Stimulated activated CD8-positive, alpha-beta memory T cell treated with anti-CD3 and anti-CD28 coated beads, Interleukin-4, amount 100 ng/mL, for 1 hour (primary cell): ENCODE measurements around the gene ENGASE.

ENCODE experiments used
- DNase-seq, 2 donors: peaks; one replicate each; pipeline ENCODE4 v3.0.0-alpha.2; 2020; ENCODE audit warnings: low read depth in 2 of 2, low spot score in 1 of 2

The ENGASE gene

DNA sequence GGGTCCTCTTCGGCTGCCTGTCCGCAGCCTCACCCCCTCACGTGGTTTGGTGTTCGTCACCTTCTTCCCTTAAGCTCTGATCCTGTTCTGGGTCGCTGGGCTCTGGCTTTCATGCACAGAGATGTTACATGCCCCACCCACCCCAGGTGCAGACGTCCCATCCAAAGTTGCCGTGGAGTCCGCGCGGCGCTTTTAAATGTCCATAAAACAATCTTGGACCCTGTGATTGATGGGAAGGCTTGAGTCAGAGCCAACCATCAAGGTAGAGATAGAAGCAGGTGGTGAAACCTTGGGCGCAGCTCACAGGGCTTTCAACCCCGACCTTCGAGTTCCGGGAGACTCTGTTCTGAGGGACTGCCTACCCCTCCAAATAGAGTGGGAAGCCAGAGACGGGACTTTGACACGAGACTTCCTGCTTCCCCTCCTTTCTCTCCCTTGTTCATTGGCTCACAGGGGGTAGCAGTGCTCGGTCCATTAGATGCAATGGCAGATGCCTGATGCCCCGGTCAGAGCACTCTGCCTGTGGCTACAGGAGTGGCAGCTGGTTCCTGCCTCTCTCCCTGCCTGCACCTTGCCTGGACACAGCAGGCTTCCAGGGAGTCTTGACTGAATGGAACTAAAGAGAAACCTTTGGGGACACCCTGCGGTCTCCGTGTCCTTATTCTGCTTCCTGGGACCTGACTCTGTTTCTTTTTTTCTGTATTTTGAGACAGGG lies 4.0 kb downstream of the ENGASE start:
- DNase-seq = no peak

DNA sequence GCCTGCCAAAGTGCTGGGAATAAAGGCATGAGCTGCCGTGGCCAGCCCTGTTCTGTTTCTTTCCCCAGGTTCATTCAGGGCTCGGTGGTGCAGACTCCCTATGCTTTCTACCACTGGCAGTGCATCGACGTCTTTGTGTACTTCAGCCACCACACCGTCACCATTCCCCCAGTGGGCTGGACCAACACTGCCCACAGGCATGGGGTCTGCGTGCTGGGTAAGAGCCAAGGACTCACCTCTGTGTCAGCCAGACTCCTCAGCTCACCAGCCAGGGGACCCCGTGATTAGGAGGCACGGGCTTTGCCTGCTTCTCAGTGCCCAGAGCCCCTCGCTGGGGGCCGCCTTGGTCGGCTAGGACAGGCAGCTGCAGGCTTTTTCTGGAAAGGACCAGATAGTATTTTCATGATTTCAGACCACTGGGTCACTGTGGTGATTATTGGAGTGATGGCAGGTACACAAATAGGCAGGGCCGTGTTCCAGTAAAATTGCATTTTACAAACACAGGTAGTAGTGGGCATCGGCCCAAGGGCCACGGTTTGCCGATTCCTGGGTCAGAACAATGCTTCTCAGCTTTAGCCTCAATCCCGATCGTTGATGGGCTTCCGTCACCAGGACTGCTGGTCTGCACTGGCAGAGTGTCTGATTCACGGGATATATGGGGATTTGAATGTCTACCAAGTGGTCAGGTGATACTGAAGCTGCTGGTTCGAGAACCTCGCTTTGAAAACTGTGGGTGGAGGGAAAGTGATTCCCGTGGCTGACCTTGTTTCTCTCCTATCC lies 5.0 kb downstream of the ENGASE start:
- no peak for DNase-seq

- no peak for DNase-seq
Measured at GRCh38 chr17:79080349-79080748, 5.7 kb downstream of the ENGASE start.

- DNase-seq = no peak
Measured at GRCh38 chr17:79080761-79081290, 6.2 kb downstream of the ENGASE start.

- no peak for DNase-seq
Measured at GRCh38 chr17:79081571-79082276, 7.1 kb downstream of the ENGASE start.

DNA sequence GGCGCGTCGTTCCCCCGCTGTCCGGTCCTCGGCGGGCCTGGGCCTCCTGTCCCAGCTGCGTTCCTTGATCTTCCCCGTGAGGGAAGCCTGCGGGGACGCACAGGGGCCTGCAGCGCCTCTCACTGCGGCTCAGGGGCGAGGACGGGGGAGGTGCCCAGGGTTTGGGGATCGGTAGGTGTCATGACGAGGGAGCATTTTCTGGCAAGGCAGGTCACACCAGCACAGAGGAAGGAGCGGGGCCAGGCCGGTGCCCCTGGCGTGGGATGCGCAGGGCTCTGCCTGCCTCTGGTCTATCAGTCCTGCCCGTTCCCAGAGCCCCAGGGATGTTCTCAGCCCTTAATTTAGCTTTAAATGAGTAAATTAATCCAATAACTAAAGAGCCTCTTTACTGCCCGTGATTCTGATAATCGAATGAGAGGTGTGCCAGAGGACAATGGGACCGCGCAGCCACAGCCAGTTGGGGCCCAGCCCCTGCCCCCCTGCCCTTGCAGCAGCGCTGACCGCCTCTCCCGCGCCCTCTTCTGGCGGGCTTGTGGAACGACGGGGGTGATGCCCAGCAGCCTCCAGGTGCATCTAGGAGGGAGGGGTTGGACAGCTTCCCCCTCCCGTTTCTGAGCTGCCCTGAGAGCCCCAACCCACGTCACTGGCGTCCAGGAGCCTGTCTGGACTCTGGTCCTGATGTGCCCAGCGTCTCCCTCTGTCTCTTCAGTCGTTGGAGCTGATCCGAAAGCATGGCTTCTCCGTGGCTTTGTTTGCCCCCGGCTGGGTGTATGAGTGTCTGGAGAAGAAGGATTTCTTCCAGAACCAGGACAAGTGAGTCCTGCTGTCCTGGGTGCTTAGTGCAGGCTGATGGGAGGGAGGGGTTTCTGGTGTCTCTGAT lies 7.9 kb downstream of the ENGASE start:
- peak in 1 of 2 donors; percentile 21 for DNase-seq

GRCh38 chr17:79083191-79083971 lies 8.8 kb downstream of the ENGASE start:
- DNase-seq = no peak

DNA sequence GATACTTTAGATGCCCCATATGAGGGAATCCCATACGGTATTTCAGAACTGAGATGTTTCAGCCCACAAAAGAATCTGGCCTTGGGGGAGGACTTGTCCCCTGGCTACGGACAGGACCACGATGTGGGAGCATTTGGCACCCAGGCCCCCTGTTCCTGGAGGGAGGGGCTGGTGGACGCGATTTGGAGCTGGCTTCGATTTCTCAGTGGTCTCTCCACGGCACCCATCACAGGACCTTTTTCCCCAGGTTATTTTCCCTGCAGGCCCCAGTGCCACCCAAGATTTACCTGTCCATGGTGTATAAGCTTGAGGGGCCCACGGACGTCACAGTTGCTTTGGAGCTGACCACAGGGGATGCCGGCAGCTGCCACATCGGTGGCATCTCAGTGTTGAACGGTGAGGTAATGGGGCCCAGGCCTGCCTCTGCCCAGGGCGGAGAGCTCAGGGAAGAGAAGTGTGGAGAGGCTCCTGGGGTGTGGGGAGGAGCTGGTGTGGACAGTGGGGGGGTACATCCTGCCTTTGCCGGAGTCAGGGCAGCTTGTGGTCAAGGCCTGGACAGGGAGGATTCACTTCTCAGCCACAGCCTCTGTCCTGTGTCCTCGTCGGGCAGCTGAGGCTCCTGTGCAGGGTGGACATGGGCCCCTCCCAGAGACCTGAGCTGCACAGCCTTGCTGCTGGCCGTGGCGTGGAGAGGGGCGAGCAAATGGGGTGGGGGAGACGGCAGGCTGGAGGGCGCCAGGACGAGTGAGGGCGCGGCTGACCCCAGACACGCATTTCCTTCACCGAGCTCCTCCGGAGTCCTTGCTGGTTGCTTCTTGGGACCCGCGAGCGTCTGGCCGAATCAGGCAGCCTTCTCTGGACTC lies 9.9 kb downstream of the ENGASE start:
- DNase-seq = no peak

- no peak for DNase-seq
Measured at GRCh38 chr17:79085154-79085920, 10.7 kb downstream of the ENGASE start.

GRCh38 chr17:79085921-79086551 lies 11.4 kb downstream of the ENGASE start:
- no peak for DNase-seq

GRCh38 chr17:79086609-79087427 lies 12.2 kb downstream of the ENGASE start:
- DNase-seq = no peak

DNA sequence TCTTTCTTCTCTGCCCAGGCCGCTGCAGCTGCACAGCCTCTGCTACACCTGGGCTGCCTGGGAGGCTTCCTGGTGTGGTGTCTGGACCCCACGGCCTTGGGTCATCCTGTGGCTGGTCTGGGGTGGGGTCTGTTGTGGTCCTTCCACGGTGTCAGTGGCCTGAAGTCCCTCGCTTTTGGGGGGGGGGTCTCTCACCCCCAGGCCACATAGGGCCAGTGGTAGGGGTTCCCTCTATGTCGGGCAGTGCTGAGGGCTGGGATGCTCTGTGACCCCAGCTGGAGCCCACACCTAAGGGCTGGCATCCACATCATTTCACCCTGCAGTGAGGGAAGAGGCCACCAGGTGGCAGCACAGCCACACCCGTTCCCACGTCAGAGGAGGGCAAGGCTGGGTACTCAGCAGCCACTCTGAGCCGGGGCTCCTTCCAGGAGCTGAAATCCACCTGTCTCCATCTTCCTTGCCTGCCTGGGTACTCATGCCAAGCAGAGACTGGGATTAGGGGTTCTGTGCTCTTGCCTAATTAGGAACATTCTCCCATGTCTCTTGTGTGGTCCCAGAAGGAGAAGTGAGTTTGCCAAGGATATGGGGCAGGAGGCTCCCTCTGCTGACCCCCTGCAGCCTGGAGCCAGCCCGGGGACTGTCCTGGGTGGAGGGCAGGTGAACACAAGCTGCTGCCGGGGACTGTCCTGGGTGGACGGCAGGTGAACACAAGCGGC lies 13.0 kb downstream of the ENGASE start:
- peak in 1 of 2 donors; percentile 55 for DNase-seq

GRCh38 chr17:79088247-79088996 lies 13.8 kb downstream of the ENGASE start:
- DNase-seq = no peak

DNA sequence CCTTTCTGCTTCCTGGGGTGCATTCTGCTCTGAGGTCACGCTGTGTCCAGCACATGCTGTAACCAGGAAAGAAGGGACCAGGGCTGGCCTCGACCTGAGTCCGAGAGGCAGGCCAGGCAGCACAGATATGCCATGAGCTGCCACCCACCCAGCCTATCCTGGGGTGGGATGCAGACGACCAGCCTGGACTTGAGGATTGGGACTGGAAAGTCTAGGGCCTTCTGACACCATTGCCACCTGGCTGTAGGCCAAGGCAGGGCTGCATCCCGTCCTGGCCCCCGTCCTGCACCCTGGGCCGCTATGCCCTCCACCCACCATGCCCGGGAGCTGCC lies 14.3 kb downstream of the ENGASE start:
- DNase-seq = no peak

- no peak for DNase-seq
Measured at GRCh38 chr17:79089720-79090442, 15.3 kb downstream of the ENGASE start.
